ENCODE data around the gene SLC40A1.

The SLC40A1 gene

GRCh38 chr2:189585226-189585756, 4.7 kb upstream of the SLC40A1 start:
- no peak for DNase-seq (ENCODE audit: low read depth)
- no peak overlapping the region for H3K4me3 ChIP-seq (ENCODE audit: control insufficient read depth, low read depth, low read length)
- TF ChIP-seq CTCF (conservative IDR thresholded peaks at IDR 0.05; ENCODE audit: control insufficient read depth, insufficient read depth, low read depth, low read length): no peak

GRCh38 chr2:189584686-189585085, 4.1 kb upstream of the SLC40A1 start:
- TF ChIP-seq CTCF (conservative IDR thresholded peaks at IDR 0.05; ENCODE audit: control insufficient read depth, insufficient read depth, low read depth, low read length): no peak
- no peak overlapping the region for H3K4me3 ChIP-seq (ENCODE audit: control insufficient read depth, low read depth, low read length)
- no peak for DNase-seq (ENCODE audit: low read depth)

GRCh38 chr2:189583227-189584198, 2.9 kb upstream of the SLC40A1 start:
- no peak for TF ChIP-seq CTCF (conservative IDR thresholded peaks at IDR 0.05; ENCODE audit: control insufficient read depth, insufficient read depth, low read depth, low read length)
- no peak for DNase-seq (ENCODE audit: low read depth)
- H3K4me3 ChIP-seq (ENCODE audit: control insufficient read depth, low read depth, low read length): no peak overlapping the region

GRCh38 chr2:189582809-189583192, 2.2 kb upstream of the SLC40A1 start:
- no peak for DNase-seq (ENCODE audit: low read depth)
- no peak overlapping the region for H3K4me3 ChIP-seq (ENCODE audit: control insufficient read depth, low read depth, low read length)
- TF ChIP-seq CTCF (conservative IDR thresholded peaks at IDR 0.05; ENCODE audit: control insufficient read depth, insufficient read depth, low read depth, low read length): no peak

GRCh38 chr2:189582140-189582808, 1.7 kb upstream of the SLC40A1 start:
- no peak for TF ChIP-seq CTCF (conservative IDR thresholded peaks at IDR 0.05; ENCODE audit: control insufficient read depth, insufficient read depth, low read depth, low read length)
- no peak overlapping the region for H3K4me3 ChIP-seq (ENCODE audit: control insufficient read depth, low read depth, low read length)
- DNase-seq (ENCODE audit: low read depth): no peak

- DNase-seq (ENCODE audit: low read depth): no peak
- H3K4me3 ChIP-seq (ENCODE audit: control insufficient read depth, low read depth, low read length): peak overlapping the region; percentile 45
- no peak for TF ChIP-seq CTCF (conservative IDR thresholded peaks at IDR 0.05; ENCODE audit: control insufficient read depth, insufficient read depth, low read depth, low read length)
These were observed 961 bp upstream of the SLC40A1 start for GRCh38 chr2:189581354-189582139.
